ENCODE data around the gene DENND10.

DNA sequence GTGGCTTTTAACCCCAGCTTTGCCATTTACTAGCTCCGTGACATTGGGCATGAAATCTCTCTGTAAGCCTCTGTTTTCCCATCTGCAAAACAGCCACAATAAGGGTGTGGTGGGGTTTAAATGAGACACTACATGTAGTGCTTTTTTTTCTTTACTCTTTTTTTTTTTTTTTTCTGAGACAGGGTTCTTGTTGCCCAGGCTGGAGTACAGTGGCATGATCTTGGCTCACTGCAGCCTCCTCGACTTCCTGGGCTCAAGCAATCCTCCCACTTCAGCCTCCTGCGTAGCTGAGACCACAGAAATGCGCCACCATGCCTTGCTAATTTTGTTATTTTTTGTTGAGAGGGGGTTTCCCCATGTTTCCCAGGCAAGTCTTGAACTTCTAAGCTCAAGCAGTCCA lies 8.3 kb upstream of the DENND10 start:
- TF ChIP-seq CTCF (IDR thresholded peaks at IDR 0.05; ENCODE audit: insufficient read depth, low read length, poor library complexity, severe bottlenecking) (no peak), EZH2phosphoT487 (conservative IDR thresholded peaks at IDR 0.05; ENCODE audit: low read length) (no peak)
